ENCODE measurements around the gene NUDT16L1. TPM values are rescaled to one million over a fixed set of nuclear protein-coding genes. Genes with fewer than 3 reads are reported as not detected.

Gene NUDT16L1
- total RNA-seq, 4 donors from 2014 or later, result 15.4 to 48.3 (median 33.1) TPM

GRCh38 chr16:4663465-4663776 is 29.9 kb upstream of the NUDT16L1 start:
- TF ChIP-seq CTCF (IDR thresholded peaks at IDR 0.05), result no peak
- TF ChIP-seq POLR2A (IDR thresholded peaks at IDR 0.05), result no peak
- Histone ChIP-seq H3K9me3 (no peaks in the 10 kb centered on the region), H3K27ac (no peak overlapping the region), H3K27me3 (no peaks in the 10 kb centered on the region), H3K36me3 (no peaks in the 10 kb centered on the region), H3K4me3 (no peak overlapping the region), H3K4me1 (peaks cover 0 to 12% of the 10 kb centered on the region in 2 donors)
- intact Hi-C loops (cut with DNase I; ENCODE audit: low total_unique reads), result no loop called here
- no peak for DNase-seq

GRCh38 chr16:4663777-4664465 is 29.4 kb upstream of the NUDT16L1 start:
- H3K36me3 ChIP-seq, result no peaks in the 10 kb centered on the region
- no peak overlapping the region for H3K4me3 ChIP-seq
- no peak for DNase-seq
- peaks cover 0 to 12% of the 10 kb centered on the region in 2 donors for H3K4me1 ChIP-seq
- no peaks in the 10 kb centered on the region for H3K27me3 ChIP-seq
- intact Hi-C loops (cut with DNase I; ENCODE audit: low total_unique reads), result no loop called here
- H3K27ac ChIP-seq, result no peak overlapping the region
- H3K9me3 ChIP-seq, result no peaks in the 10 kb centered on the region
- TF ChIP-seq CTCF (IDR thresholded peaks at IDR 0.05) (no peak), POLR2A (IDR thresholded peaks at IDR 0.05) (no peak)

GRCh38 chr16:4664538-4665418 is 28.6 kb upstream of the NUDT16L1 start:
- peak; percentile 53 to 71 for DNase-seq
- H3K36me3 ChIP-seq, result no peaks in the 10 kb centered on the region
- H3K9me3 ChIP-seq, result no peaks in the 10 kb centered on the region
- peak overlapping the region in 1 of 2 donors; percentile 27 for H3K27ac ChIP-seq
- H3K4me1 ChIP-seq, result peaks cover 0 to 6% of the 10 kb centered on the region in 2 donors
- H3K27me3 ChIP-seq, result no peaks in the 10 kb centered on the region
- TF ChIP-seq POLR2A (IDR thresholded peaks at IDR 0.05), result no peak
- no peak for TF ChIP-seq CTCF (IDR thresholded peaks at IDR 0.05)
- H3K4me3 ChIP-seq, result no peak overlapping the region
- intact Hi-C loops (cut with DNase I; ENCODE audit: low total_unique reads), result no loop called here

- intact Hi-C loops (cut with DNase I; ENCODE audit: low total_unique reads), result no loop called here
- Histone ChIP-seq H3K27me3 (no peaks in the 10 kb centered on the region), H3K36me3 (no peaks in the 10 kb centered on the region), H3K4me1 (no peaks in the 10 kb centered on the region), H3K27ac (no peak overlapping the region), H3K9me3 (no peaks in the 10 kb centered on the region), H3K4me3 (no peak overlapping the region)
- TF ChIP-seq CTCF (IDR thresholded peaks at IDR 0.05) (no peak), POLR2A (IDR thresholded peaks at IDR 0.05) (no peak)
- DNase-seq, result no peak
Measured at GRCh38 chr16:4666537-4667202, 26.7 kb upstream of the NUDT16L1 start.

Measured in uterus (tissue), 4 donors.